ENCODE measurements around the gene GPX3. TPM values are rescaled to one million over a fixed set of nuclear protein-coding genes. Genes with fewer than 3 reads are reported as not detected.

Gene GPX3
- total RNA-seq, 1 experiment from 2014 or later = 86.6 TPM

- Histone ChIP-seq H3K27me3 (replicated peaks; ENCODE audit: control insufficient read depth, insufficient read depth, low read length) (no peaks in the 10 kb centered on the region), H3K4me1 (no peaks in the 10 kb centered on the region), H3K36me3 (ENCODE audit: control insufficient read depth, insufficient read depth, low read length) (peaks cover 10% of the 10 kb centered on the region), H3K4me3 (ENCODE audit: low read depth, low read length) (no peak overlapping the region), H3K9me3 (no peaks in the 10 kb centered on the region)
- no peak for DNase-seq
- TF ChIP-seq, protein P1, sequence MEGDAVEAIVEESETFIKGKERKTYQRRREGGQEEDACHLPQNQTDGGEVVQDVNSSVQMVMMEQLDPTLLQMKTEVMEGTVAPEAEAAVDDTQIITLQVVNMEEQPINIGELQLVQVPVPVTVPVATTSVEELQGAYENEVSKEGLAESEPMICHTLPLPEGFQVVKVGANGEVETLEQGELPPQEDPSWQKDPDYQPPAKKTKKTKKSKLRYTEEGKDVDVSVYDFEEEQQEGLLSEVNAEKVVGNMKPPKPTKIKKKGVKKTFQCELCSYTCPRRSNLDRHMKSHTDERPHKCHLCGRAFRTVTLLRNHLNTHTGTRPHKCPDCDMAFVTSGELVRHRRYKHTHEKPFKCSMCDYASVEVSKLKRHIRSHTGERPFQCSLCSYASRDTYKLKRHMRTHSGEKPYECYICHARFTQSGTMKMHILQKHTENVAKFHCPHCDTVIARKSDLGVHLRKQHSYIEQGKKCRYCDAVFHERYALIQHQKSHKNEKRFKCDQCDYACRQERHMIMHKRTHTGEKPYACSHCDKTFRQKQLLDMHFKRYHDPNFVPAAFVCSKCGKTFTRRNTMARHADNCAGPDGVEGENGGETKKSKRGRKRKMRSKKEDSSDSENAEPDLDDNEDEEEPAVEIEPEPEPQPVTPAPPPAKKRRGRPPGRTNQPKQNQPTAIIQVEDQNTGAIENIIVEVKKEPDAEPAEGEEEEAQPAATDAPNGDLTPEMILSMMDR (IDR thresholded peaks at IDR 0.05; ENCODE audit: insufficient read depth in 1 of 2, low read depth in 1 of 2, low read length in 1 of 2, severe bottlenecking in 1 of 2, unreplicated experiment in 1 of 2) = no peak
- peaks cover 71% of the 10 kb centered on the region for H3K36me3 Mint-ChIP-seq (ENCODE audit: insufficient read depth, unreplicated experiment)
- no peaks in the 10 kb centered on the region for H3K4me1 Mint-ChIP-seq (ENCODE audit: low read depth, unreplicated experiment)
- ChIA-PET CTCF (no interaction called here), POLR2A (no interaction called here)
- no peaks in the 10 kb centered on the region for H3K27me3 Mint-ChIP-seq (ENCODE audit: insufficient read depth, unreplicated experiment)
- no peak overlapping the region for H3K27ac Mint-ChIP-seq (ENCODE audit: unreplicated experiment)
- no peaks in the 10 kb centered on the region for H3K9me3 Mint-ChIP-seq (ENCODE audit: unreplicated experiment)
- BruUV-seq (replicated peaks) = no TSS peak
- H3K4me3 Mint-ChIP-seq (ENCODE audit: unreplicated experiment) = no peak overlapping the region
- intact Hi-C loops (cut with micrococcal nuclease; ENCODE audit: unreplicated experiment) = no loop called here
Measured at GRCh38 chr5:151031554-151031953, 11.2 kb downstream of the GPX3 start.

DNA sequence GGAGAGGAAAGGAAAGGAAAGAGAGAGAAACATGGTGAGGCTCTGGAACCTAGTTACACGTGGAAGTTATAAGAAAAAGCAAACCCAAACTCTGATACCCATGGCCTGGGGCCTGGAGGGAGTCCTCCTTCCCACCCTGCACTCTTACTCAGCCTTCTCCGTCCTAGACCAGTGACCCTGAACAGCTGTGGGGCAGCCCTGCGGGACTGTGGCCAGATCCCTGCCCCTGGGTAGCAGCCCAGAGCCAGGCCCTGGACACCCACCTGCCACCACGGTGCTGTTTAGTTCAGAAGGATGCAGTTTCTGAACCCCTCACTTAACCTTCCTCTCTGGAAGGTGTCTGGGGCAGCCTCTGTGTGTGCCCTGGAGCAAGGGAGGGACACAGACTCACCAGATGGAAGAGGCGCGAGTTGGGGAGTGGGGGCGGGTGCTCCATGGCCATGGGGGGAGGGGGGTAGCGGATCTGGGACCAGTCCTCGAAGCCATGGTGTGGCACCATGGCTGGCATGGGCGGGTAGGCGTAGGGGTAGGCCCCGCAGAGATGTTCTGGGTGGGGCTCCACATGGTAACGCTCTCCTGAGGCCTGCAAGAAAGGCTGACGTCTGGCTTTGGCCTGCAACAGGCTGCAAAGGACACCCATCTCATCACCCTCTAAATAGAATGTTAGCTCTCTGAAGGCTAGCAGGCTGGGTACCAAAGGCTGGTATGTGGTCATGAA is 13.0 kb downstream of the GPX3 start:
- intact Hi-C loops (cut with micrococcal nuclease; ENCODE audit: unreplicated experiment) = no loop called here
- no peak for DNase-seq
- peaks cover 13% of the 10 kb centered on the region for H3K36me3 ChIP-seq (ENCODE audit: control insufficient read depth, insufficient read depth, low read length)
- H3K36me3 Mint-ChIP-seq (ENCODE audit: insufficient read depth, unreplicated experiment) = peaks cover 72% of the 10 kb centered on the region
- no peak overlapping the region for H3K27ac Mint-ChIP-seq (ENCODE audit: unreplicated experiment)
- BruUV-seq (replicated peaks) = no TSS peak
- H3K27me3 ChIP-seq (replicated peaks; ENCODE audit: control insufficient read depth, insufficient read depth, low read length) = no peaks in the 10 kb centered on the region
- H3K27me3 Mint-ChIP-seq (ENCODE audit: insufficient read depth, unreplicated experiment) = no peaks in the 10 kb centered on the region
- no peaks in the 10 kb centered on the region for H3K4me1 Mint-ChIP-seq (ENCODE audit: low read depth, unreplicated experiment)
- H3K9me3 Mint-ChIP-seq (ENCODE audit: unreplicated experiment) = no peaks in the 10 kb centered on the region
- no peaks in the 10 kb centered on the region for H3K4me1 ChIP-seq
- ChIA-PET POLR2A (no interaction called here), CTCF (no interaction called here)
- TF ChIP-seq, protein P1 (IDR thresholded peaks at IDR 0.05; ENCODE audit: insufficient read depth in 1 of 2, low read depth in 1 of 2, low read length in 1 of 2, severe bottlenecking in 1 of 2, unreplicated experiment in 1 of 2) = no peak
- no peaks in the 10 kb centered on the region for H3K9me3 ChIP-seq
- no peak overlapping the region for H3K4me3 Mint-ChIP-seq (ENCODE audit: unreplicated experiment)
- no peak overlapping the region for H3K4me3 ChIP-seq (ENCODE audit: low read depth, low read length)

GRCh38 chr5:151034422-151035379 is 14.3 kb downstream of the GPX3 start:
- Histone ChIP-seq H3K9me3 (no peaks in the 10 kb centered on the region), H3K27me3 (replicated peaks; ENCODE audit: control insufficient read depth, insufficient read depth, low read length) (no peaks in the 10 kb centered on the region), H3K4me1 (no peaks in the 10 kb centered on the region), H3K4me3 (ENCODE audit: low read depth, low read length) (no peak overlapping the region), H3K36me3 (ENCODE audit: control insufficient read depth, insufficient read depth, low read length) (peaks cover 18% of the 10 kb centered on the region)
- Mint-ChIP-seq H3K27me3 (ENCODE audit: insufficient read depth, unreplicated experiment) (no peaks in the 10 kb centered on the region), H3K4me3 (ENCODE audit: unreplicated experiment) (no peak overlapping the region), H3K4me1 (ENCODE audit: low read depth, unreplicated experiment) (no peaks in the 10 kb centered on the region), H3K27ac (ENCODE audit: unreplicated experiment) (no peak overlapping the region), H3K9me3 (ENCODE audit: unreplicated experiment) (no peaks in the 10 kb centered on the region), H3K36me3 (ENCODE audit: insufficient read depth, unreplicated experiment) (peaks cover 58% of the 10 kb centered on the region)
- no TSS peak for BruUV-seq (replicated peaks)
- CTCF ChIA-PET = no interaction called here
- intact Hi-C loops (cut with micrococcal nuclease; ENCODE audit: unreplicated experiment) = no loop called here
- POLR2A ChIA-PET = no interaction called here
- DNase-seq = no peak
- TF ChIP-seq, protein P1 (IDR thresholded peaks at IDR 0.05; ENCODE audit: insufficient read depth in 1 of 2, low read depth in 1 of 2, low read length in 1 of 2, severe bottlenecking in 1 of 2, unreplicated experiment in 1 of 2) = no peak
